NCI-H1930 (cell line): Measurements from ENCODE around the gene EYS.
"Not testable (repeated sequence)": the region's sequence is repeated elsewhere in the genome, so short reads cannot be mapped to it uniquely, and the experiment has no call there.

Experiments
- DNase-seq, 2 experiments: peaks; one replicate each; lab custom pipeline; 2025; lab: John Stamatoyannopoulos, UW

The EYS gene

DNA sequence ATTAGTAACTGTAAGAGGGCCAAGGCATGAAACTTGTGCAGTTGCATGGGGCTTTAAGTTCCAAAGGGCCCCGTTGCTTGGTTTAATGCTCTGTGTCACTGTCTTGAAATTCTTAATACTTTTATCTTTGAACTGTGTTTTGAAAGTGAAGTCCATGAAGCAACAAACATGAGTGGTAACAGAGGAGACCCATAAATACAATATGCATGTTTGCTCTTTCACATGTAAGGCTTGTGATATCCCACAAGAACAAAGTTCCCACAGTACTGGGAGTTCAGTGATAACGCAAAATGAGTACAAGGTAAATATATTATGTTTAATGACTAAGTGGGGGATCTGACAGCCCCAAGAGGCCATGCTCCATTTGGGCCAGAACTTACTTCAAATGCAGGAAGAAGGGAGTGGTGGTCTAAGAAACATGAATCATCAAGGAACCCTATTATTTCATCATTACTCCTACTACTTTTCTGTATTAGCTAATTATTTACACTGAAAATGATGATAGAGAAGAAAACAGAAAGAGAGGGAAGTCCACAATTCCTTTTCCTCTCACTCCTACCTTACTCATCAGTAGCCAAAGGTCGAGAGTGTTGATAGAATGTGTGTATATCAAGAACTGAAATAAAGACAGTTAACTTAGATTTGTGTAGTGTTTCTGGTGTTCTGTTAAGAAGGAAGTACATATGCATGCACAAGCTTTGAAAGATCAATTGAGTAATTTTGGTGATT is 1914.1 kb downstream of the EYS start:
- no peak for DNase-seq

DNA sequence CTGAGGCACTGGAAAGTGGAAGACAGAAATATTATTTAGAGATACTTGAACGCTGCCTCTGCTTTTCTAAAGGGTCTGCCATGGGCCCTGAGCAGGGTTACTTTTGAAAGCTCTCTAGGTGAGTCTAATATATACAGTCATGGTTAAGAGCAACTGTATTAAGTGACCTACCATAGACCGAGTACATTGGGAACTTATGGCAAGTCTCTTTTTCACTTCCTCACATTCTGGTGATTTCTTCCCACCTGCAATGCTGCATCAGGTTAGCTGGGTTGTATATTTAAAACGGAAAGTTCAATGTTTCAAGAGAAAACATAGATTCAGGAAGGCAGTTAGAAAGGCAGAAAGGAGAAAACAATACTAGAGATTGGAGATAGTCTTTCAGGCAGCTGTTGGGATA is 1916.7 kb downstream of the EYS start:
- no peak for DNase-seq

DNA sequence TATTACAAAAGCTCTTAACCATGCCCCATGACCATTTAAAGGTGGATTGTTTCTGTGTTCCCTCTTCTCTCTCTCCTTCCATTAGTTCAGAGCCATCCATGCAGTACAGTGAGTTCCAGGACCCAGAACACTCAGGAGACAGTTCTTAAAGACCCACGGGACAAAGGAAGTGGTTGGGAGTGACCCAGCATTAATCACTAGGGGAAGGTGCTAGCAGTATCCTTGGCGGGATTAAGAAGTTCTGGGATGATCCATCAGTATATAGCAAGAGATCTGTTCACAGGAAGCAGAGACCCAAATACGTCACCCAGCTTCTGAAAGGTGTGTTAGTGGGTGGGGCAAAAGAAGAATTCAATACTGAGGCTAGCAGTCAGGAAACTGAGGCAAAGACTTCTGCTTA is 1917.3 kb downstream of the EYS start:
- DNase-seq = no peak

- DNase-seq = no peak
Measured at GRCh38 chr6:63788569-63788968, 1918.5 kb downstream of the EYS start.

- no peak for DNase-seq
Measured at GRCh38 chr6:63787021-63787420, 1920.0 kb downstream of the EYS start.

DNA sequence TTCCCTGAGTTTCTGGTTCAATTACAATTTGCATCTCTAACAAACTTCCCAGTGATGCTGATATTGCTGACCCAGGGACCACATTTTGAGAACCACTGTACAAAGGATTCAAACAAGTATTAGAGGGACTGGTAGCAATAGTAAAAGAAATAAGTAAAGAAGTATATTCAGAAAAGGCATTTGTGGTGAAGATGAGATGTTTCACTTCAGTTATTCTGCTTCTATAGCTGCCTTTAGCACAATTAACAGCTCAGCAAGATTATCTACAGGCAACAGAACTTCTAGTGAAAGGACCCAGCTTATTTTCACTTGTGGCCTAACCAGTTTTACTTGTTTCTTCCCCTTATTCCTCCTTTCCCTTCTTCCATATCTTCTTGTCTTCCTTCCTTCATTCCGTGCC is 1922.0 kb downstream of the EYS start:
- DNase-seq = no peak

DNA sequence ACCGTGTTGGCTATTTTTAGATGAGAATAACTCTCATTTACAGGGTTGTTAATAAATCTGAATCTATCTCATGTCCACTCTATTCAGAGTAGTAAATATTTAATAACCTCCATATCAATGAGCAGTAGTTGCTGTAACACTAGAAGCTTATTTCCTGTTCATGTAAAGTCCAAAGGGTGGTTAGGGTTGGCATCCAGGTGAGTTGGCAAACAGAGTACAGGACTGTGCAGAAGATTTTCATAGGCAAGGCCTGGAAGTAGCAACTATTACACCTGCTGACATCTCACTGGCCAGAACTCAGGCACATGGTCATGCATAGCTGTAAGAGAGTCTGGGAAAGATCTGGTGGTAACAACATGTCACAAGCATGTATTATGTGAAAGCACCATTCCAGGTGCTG is 1923.9 kb downstream of the EYS start:
- DNase-seq = no peak

GRCh38 chr6:63774961-63775360 is 1932.1 kb downstream of the EYS start:
- no peak for DNase-seq

DNA sequence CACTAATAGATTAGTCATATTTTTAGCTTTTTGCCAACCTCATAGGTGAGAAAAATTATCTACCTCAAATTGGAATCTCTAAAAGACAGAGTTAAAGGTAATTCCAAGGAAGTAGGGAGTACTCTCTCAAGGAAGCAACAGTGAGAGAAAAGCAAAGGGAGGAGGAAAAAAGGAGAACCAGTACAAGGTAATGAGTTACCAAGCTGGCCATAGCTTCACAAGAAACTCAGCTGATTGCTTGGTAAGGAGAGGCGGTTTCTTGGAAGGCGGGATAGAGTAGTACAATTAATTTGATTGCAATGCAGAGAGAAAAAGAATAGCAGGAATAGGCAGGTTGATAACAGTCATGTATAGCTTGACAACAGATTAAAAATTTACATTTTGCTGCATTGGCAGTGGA is 1933.8 kb downstream of the EYS start:
- DNase-seq = no peak

GRCh38 chr6:63765828-63766227 is 1941.2 kb downstream of the EYS start:
- DNase-seq = no peak

DNA sequence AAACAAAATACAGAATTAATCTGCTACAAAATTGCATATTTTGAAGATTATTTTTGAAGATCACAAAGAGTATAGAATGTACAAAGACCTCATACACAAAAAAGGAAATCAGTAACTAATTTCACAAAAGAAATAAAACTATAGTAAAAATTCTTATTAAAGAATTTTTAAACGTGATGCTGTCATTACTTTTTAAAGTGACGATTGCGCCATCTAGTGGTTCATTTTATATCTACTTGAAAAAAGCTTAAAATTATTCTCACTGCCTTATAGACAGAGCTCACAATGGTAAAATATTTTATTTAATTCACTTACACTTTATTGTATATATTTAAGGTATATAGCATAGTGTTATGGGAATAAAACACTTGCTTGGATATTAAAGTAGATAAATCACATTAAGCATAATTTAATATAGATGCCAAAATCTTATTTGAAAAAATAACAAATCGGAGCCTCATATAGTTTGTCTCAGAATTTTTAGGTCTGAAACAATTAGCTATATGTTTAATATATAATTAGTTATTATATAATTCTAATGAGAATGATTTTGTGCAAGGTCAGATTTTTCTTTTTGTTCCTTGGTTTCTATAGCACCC is 1942.6 kb downstream of the EYS start:
- DNase-seq = peak in 1 of 2 experiments; percentile 39

DNA sequence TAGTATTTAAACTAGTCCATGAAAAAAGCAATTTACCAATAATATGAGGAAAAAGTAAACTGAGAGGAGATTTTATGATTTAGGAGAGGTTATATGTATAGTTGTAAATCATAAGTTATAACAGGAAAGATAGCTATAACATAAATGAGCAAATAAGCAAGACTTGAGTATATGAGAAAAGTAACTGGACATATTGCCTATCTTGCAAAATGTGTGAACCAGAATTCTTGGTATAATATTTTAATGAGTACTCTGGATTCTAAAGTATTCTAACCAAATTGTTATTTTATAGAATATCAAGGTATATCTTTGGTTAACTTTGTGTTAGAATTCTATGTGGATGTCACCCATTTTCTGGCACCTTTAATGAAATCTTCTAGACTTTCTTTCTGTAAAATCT is 1946.8 kb downstream of the EYS start:
- DNase-seq = no peak

GRCh38 chr6:63759605-63760105 is 1947.4 kb downstream of the EYS start:
- DNase-seq = no peak

GRCh38 chr6:63757826-63758225 is 1949.2 kb downstream of the EYS start:
- DNase-seq = no peak

DNA sequence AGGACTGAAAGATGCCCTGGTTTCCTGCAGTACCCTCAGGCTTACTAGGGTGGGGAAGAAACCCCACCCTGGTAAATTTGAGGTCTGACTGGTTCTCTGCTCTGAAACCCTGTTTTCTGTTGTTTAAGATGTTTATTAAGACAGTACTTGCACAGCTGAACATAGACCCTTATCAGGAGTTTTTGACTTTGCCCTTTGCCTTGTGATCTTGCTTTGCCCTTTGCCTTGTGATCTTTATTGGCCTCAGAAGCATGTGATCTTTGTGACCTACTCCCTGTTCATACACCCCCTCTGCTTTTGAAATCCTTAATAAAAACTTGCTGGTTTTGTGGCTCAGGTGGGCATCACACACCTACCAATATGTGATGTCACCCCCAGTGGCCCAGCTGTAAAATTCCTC is 1949.8 kb downstream of the EYS start:
- not testable (repeated sequence) for DNase-seq

DNA sequence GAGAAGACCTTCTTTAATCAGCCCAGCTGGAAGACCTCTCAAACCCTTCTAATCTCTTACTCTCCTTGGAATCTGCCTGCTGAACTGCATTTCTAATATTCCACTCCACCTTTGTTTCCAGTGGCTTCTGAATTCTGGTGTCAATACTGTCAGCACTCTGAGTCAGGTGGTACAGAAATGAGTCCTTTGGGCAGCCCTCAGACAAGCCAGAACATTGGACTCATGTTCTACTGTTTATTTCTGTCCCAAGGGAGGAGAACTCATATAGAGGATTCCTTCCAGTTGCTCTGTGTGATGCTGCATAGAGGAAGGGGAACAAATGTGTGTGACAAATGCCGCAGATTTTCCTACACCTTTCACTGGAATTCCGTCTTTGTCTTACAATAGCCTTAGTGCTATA is 1956.6 kb downstream of the EYS start:
- peak; percentile 16 to 54 for DNase-seq

DNA sequence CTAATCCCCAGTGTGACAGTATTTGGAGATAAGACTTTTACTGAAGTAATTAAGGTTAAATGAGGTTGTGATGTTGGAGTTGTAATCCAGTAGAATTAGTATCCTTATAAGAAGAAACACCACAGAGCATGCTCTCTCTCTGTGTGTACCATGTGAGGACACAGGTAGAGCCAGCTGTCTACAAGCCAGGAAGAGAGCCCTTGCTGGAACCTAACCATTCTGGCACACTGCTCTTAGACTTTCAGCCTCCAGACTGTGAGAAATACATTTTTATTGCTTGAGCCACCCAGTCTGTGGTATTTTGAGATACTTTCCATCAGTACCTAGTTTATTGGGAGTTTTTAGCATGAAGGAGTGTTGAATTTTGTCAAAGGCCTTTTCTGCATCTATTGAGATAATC is 1961.2 kb downstream of the EYS start:
- no peak for DNase-seq

DNA sequence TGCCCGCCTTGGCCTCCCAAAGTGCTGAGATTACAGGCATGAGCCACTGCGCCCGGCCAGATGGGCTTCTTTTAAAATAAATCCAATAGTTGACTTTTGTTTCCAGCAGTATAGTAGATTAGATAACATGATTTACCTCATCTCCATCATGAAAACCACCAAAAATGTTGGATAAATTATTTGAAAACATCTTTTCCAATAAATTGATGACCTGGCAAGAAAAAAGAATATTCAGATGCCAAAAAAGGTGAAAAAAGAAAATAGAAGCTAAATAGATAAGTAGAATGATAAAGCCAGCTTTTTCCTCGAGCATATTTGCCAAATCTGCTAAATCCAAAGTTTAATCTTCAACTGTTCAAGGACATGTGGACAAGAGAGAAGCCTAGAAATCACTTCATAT is 1962.2 kb downstream of the EYS start:
- DNase-seq = no peak

- no peak for DNase-seq
Measured at GRCh38 chr6:63743691-63744090, 1963.3 kb downstream of the EYS start.

- no peak for DNase-seq
Measured at GRCh38 chr6:63742060-63742459, 1965.0 kb downstream of the EYS start.

DNA sequence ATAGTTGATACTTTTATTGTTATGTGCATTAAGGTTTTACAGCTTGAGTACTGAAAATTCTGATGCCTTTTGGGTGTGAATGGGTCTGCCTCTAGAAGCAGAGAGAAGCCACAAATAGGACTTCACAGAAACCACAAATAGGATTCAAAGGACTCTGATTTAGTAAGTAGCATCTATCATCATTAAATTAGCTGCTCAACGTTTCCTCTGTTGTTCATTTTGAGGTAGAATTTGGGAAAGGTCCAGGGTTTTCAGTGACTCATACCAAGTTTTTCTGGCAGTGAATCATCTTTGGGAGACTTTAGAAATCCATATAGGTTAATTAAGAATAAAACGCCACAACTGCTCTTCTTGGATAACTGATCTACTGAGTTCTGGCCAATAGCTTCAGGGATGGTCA is 1966.3 kb downstream of the EYS start:
- no peak for DNase-seq

GRCh38 chr6:63739094-63739687 is 1967.8 kb downstream of the EYS start:
- no peak for DNase-seq

- DNase-seq = not testable (repeated sequence)
Measured at GRCh38 chr6:63738190-63738589, 1968.8 kb downstream of the EYS start.
